ENCODE measurements around the gene C13orf46.
"Not testable (repeated sequence)": the region's sequence is repeated elsewhere in the genome, so short reads cannot be mapped to it uniquely, and the experiment has no call there.

- not testable (repeated sequence) for TF ChIP-seq POLR2A (IDR thresholded peaks at IDR 0.05); EP300 (IDR thresholded peaks at IDR 0.05; ENCODE audit: low read depth)
Measured at GRCh38 chr13:114020134-114020533, 46.3 kb upstream of the C13orf46 start.
